Right lung (tissue), 10 donors: Measurements from ENCODE around the gene DAB2IP. TPM values are rescaled to one million over a fixed set of nuclear protein-coding genes. Genes with fewer than 3 reads are reported as not detected.
"Not testable (repeated sequence)": the region's sequence is repeated elsewhere in the genome, so short reads cannot be mapped to it uniquely, and the experiment has no call there.

Experiments
- DNase-seq, 2 donors: peaks; one replicate each; pipeline ENCODE4 v3.0.0-alpha.2; 2013
- long read RNA-seq, 8 donors: transcript quantifications; one replicate each; lab custom pipeline, GENCODE V29; 2026
- polyA plus RNA-seq, 5 donors: library from polyadenylated mRNA; unstranded; fragments of 120-200 nt; gene quantifications; one replicate each; pipeline versions ENCODE4 v1.2.1 to v1.2.3, GENCODE V29; 2013; ENCODE audit warnings: inconsistent platforms in 1 of 5, low replicate concordance in 1 of 5; ENCODE audit not compliant: insufficient read length in 5 of 5, insufficient read depth in 1 of 5

Gene DAB2IP
- 10 to 100 TPM; 22.9 to 34.5 (median 28.3) TPM for polyA plus RNA-seq
- long read RNA-seq, donor 1, full-length matches to known transcripts = 2 of 7 reads
- long read RNA-seq, donor 1, partial matches to known transcripts = 5 of 7 reads
- long read RNA-seq, donor 1, other reads (novel, unspliced or antisense) = 0 of 7 reads
- long read RNA-seq, donor 2, full-length matches to known transcripts = 1 of 1 reads
- long read RNA-seq, donor 2, partial matches to known transcripts = 0 of 1 reads
- long read RNA-seq, donor 2, other reads (novel, unspliced or antisense) = 0 of 1 reads
- long read RNA-seq, donor 3, partial matches to known transcripts = 53 of 53 reads
- long read RNA-seq, donor 3, other reads (novel, unspliced or antisense) = 0 of 53 reads
- long read RNA-seq, donor 4 = 0 reads
- long read RNA-seq, donor 5 = 0 reads
- long read RNA-seq, donor 6 = 0 reads
- long read RNA-seq, donor 7, full-length matches to known transcripts = 5 of 39 reads
- long read RNA-seq, donor 7, partial matches to known transcripts = 34 of 39 reads
- long read RNA-seq, donor 7, other reads (novel, unspliced or antisense) = 0 of 39 reads
- long read RNA-seq, donor 8, partial matches to known transcripts = 0 of 1 reads
- long read RNA-seq, donor 8, other reads (novel, unspliced or antisense) = 0 of 1 reads

DNA sequence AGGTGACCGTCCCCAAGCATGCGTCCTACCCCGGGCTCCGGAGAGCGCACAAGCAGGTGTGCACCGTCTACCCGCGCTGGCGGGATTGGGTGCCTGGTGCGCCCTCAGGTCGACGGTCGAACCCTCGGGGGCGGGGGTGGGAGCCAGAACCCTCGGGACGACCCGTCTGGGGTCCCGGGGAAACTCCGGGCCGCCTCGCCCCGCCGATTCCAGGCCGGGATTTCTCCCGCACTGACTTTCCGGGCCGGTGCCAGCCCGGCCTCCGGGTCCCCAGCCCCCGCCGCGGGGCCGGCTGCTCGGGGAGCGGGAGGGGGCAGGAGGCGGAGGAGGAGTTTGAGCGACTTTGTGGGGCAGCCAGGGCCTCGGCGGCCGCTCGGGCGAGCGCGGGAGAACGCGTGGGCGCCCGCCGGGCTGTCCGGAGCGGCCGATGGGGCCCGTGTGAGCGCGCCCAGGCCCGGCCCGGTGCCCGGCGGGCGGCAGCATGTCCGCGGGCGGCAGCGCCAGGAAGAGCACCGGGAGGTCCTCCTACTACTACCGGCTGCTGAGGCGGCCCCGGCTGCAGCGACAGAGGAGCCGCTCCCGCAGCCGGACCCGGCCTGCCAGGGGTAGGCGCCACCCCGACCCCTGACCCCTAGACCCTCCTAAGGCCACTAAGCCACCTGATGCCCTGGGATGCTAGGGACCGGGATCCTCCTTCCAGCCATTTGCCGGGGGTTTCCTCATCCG, at the start of gene DAB2IP:
TSS of gene DAB2IP (plus strand) at position 340 of the 726 bp plus-strand sequence. CDS start at position 482, 142 bp downstream.
- DNase-seq = peak; percentile 80 to 86

DNA sequence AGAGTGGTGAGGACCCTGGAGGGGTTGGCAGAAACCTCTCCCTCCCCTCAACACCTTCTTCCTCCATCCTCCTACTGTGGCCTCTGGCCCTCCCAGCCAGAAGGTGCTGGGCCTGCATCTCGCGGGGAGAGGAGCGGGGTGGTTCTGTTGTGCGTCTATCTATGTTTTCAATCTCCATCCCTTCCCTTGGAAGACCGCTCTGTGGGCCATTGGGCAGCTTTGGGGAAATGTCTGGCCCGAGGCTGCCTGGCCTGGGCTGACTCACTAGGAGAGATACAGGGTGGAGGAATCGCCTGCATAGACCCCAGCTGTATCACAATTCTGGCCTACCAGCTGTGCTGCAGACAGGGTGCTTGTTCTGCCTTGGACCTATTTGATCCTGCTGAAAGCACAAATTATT, 48.4 kb upstream of the DAB2IP start:
- no peak for DNase-seq

DNA sequence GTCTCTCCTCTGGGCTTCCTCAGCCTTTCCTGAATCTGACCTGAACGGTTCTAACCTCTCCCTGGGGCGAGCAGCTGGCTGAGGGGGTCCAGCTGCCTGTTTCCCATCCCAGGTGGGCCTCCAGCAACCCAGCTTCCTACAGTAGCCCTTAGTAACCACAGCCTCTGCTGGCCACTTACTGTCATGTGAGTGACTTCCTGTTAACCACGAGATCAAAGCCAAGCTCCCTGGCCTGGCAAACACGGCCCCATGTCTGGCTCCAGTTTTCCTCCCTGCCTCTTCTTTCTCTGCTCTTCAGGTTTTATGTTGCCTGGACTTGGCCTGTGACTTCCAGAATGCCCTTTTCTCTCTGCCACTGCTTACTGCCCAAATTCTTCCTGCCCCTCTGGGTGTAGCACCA, 47.2 kb upstream of the DAB2IP start:
- DNase-seq = no peak

DNA sequence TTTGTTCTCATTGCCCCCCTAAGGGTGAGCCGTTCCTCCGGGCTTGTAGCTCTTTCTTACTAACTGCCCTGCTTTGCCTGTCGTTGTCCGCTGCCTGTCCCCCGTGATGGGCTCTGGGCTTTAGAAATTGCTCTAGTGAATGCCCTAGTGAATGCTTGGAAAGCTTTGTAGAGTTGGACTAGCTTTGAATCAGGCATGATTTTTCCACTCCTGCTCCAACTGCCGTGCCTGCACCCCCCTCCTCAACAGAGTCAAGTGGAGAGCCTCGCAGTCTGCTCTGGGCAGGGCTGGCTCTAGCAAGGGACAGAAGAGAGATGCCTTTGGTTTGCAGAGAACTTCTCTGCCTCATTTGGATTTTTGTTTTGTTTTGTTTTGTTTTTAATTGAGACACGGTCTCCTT, 46.8 kb upstream of the DAB2IP start:
- DNase-seq = no peak

DNA sequence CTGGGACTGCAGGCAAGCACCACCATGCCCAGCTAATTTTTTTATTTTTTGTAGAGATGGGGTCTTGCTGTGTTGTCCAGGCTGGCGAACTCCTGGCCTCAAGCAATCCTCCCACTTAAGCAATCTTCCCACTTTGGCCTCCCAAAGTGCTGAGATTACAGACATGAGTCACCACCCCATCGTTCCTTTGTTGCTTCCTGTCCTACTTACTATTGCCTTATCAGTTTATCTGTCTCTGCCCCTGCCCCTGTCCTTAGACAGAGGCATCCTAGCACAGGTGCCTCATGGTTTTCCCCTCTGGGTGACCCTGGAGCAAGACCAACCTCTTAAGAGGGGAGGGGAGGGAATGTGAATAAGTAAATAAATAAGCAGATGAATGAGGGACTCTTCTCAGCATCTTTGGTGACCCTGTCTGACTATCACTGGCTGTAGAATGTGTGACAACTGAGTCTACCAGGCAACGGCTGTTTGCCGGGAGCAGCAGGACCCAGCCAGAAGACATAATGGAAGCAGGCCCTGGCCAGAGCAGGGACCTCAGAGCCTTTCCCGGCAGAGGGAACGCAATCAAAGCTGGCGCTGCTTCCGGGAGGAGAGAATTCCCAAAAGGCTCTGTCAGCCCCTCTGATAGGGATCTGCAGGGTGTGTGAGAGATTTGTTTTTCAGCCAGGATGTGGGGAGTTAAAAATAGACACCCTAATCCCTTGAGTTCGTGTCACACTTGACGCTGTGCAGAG, 43.8 kb upstream of the DAB2IP start:
- DNase-seq = no peak

GRCh38 chr9:121608168-121608853, 43.1 kb upstream of the DAB2IP start:
- no peak for DNase-seq

GRCh38 chr9:121609822-121610637, 41.4 kb upstream of the DAB2IP start:
- no peak for DNase-seq

GRCh38 chr9:121610638-121610953, 40.8 kb upstream of the DAB2IP start:
- no peak for DNase-seq

GRCh38 chr9:121612511-121612998, 38.9 kb upstream of the DAB2IP start:
- no peak for DNase-seq

GRCh38 chr9:121613009-121613752, 38.3 kb upstream of the DAB2IP start:
- DNase-seq = no peak

GRCh38 chr9:121616123-121616755, 35.2 kb upstream of the DAB2IP start:
- no peak for DNase-seq

GRCh38 chr9:121618504-121618903, 32.9 kb upstream of the DAB2IP start:
- no peak for DNase-seq

GRCh38 chr9:121618910-121619309, 32.5 kb upstream of the DAB2IP start:
- not testable (repeated sequence) for DNase-seq

GRCh38 chr9:121619545-121620324, 31.7 kb upstream of the DAB2IP start:
- no peak for DNase-seq

DNA sequence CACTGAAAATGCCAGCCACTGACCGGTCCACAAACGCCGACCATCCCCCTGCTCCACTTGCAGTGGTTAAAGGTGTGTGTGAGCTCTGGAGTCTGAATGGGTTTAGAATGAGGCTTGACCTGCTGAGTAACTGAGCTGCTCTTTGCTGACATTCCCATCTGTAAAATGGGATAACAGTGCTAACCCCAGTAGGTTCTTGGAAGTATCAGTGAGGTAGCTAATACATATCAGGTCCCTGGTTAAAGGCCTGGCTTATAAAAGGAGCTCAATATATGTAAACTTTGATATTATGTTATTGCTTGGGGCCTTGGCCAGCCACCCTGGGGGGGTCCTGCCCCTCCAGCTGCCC, 31.1 kb upstream of the DAB2IP start:
- DNase-seq = no peak

- DNase-seq = no peak
Measured at GRCh38 chr9:121620777-121621449, 30.5 kb upstream of the DAB2IP start.

DNA sequence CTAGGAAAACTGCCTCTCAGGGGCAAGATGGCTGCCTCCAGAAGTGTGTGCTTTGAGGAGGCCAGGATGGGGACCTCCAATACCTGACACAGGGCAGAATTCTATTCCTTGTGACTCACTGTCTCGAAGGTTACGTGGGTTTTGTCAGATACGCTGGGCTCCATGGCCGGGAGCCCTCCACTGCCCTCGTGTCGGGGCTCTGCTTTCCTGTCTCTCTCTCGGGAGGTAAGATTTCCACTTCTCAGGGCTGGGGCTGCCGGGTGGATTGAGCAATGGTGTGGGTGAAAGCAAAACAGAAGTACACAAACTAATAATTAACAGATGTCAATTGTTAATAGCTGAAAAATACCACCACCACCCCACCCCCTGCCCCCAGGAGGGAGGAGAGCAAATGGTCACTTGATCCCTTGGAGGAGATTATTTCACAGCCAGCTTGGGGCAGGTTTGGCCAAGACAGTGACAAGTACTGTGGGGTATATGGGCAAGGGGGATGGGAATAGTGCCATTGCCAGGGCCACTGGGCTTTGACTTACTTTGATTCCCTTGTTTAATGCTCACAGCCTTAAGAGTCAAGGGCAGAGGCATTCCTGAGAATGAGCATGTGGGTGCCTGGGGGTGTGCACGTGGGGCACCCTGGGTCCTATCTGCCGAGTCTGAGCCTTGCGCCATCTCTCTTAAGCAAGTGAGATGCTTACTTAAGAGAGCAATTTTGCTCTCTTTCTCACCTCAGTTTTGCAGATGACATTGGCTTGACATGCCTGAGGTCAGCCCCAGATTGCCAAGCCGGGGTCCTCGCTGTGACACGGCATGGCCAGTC, 28.8 kb upstream of the DAB2IP start:
- no peak for DNase-seq
